CD4-positive, alpha-beta T cell treated with Interleukin-1 beta for 1 hour (primary cell): Measurements from ENCODE around the gene MC4R.
"Not testable (repeated sequence)": the region's sequence is repeated elsewhere in the genome, so short reads cannot be mapped to it uniquely, and the experiment has no call there.

Experiments
- DNase-seq, 2 donors: peaks; one replicate each; pipeline ENCODE4 v3.0.0-alpha.2; 2020 to 2022

Gene MC4R

DNA sequence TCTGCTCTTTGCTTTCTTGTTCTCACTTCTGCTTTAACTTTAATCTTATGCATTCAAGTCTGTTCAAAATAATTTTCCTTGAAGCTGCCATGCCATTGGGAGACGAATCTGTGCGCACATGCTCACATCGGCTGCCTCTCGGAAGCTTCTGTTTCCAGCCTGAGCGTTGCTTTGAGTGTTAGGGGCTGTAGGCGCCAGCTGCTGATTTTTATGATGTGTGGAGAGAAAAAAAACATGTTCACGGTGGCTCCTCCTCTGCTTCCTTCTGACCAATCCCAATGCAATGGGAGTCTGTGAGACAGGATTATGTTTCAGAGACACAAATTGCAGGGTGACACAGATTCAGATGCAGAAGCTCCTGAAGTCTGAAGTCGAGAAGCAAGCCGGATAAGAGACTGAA is at the start of gene MC4R:
Gene MC4R (minus strand): TSS at position 180 of the 400 bp plus-strand sequence. CDS start 426 bp downstream, outside the sequence.
- DNase-seq = no peak

DNA sequence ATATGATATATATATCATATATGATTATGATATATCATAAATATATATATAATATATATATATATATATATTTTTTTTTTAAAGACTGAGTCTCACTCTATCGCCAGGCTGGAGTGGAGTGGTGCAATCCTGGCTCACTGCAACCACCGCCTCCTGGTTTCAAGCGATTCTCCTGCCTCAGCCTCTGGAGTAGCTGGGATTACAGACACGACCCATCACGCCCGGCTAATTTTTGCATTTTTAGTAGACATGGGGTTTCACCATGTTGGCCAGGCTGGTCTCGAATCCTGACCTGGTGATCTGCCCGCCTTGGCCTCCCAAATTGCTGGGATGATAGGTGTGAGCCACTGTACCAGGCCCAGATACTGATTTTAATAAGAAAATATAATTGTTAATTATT is 49.7 kb upstream of the MC4R start:
- not testable (repeated sequence) for DNase-seq

DNA sequence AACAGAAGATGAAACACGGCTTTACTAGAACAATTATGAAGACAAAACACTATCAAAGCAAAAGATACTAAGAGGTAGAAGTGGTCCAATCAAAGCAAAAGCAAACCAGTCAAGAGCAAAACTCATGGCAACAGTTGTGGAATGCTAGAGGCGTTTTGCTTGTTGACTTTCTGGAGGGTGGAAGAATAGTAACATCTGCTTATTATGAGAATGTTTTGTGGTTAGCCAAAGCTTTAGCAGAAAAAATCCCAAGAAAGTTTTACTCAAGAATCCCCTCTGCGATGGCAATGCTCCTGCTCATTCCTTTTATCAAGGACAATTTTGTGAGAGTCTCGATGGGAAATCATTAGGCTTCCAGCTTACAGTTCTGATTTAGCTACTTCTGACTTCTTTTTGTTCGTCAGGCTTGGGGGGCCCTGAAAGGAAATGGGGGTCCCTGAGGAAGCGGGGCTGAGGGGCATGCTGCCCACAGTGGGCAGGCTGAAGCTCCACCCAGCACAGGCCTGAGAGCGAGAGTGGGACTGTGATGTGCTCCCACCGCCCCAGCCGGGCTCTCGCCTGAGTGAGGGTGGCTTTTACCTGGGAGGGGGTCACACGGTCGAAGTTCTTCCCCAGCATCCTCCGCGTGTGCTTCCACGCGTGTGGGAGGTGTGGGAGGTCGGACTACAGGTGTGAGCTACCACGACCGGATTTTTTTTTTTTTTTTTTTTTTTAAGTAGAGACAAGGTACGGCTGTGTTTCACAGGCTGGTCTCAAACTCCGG is 49.0 kb upstream of the MC4R start:
- DNase-seq = no peak

DNA sequence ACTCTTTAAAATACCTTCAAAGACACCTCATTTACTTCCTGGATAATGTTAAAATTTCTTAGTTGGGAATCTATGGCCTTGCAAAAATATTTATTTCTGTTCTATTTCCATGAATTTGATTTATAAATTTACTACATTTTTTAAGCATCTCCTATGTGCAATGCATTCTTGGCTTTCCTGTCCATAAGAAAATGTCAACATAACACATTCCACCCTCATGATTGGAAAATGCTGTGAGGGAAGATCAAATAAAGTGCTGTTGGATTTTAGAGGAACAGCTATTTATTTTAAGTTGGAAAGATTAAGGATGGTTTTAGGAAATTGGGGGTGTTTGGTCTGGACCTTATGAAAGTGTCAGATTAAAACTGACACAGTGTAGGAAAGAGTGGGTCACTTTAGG is 45.4 kb upstream of the MC4R start:
- no peak for DNase-seq

DNA sequence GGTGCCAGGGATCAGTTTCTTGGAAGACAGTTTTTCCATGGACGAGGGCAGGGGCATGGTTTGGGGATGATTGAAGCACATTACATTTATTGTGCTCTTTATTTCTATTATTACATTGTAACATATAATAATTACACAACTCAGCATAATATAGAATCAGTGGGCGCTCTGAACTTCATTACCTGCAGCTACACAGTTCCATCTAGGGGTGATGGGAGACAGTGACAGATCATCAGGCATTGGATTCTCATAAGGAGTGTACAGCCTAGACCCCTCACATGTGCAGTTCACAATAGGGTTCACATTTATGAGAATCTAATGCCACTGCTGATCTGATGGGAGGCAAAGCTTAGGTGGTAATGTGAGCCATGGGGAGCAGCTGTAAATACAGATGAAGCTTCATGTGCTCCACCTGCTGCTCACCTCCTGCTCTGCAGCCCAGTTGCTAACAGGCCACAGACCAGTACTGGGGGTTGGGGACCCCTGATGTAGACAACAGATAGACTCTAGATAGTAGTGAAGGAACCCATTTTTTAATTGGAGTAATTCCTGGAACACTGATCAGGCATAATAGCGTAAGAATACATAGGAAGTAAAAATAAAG is 41.5 kb upstream of the MC4R start:
- no peak for DNase-seq

DNA sequence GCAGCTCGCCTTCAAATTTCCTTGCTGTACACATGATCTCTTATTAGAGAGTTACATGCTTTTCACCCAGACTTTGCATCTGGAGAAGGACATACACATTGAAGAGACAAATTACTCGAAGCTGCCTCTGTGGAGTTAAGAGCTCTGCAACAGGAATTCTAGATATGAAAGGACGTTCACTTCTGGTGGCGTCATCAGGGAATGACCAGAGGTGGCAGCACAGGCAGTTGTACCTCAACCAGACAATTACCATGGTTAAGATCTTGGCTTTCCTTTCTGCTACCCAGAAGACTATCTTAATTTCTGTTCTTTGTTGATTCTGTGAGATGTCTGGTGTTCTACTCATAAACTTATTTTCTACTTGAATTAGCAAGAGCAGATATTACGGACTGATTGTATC is 39.1 kb upstream of the MC4R start:
- DNase-seq = no peak

DNA sequence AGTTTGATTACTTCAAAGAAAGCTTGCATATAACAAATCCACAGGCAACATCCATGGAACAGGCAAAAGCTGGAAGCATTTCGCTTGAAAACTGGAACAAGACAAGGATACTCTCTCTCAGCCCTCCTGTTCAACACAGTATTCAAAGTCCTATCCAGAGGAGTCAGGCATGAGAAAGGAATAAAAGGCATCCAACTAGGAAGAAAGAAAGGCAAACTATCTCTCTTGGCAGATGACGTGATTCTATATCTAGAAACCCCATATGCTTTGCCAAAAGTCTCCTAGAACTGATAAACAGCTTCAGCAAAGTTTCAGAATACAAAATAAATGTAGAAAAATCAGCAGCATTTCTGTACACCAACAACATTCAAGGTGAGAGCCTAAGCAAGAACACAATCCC is 34.1 kb upstream of the MC4R start:
- no peak for DNase-seq

DNA sequence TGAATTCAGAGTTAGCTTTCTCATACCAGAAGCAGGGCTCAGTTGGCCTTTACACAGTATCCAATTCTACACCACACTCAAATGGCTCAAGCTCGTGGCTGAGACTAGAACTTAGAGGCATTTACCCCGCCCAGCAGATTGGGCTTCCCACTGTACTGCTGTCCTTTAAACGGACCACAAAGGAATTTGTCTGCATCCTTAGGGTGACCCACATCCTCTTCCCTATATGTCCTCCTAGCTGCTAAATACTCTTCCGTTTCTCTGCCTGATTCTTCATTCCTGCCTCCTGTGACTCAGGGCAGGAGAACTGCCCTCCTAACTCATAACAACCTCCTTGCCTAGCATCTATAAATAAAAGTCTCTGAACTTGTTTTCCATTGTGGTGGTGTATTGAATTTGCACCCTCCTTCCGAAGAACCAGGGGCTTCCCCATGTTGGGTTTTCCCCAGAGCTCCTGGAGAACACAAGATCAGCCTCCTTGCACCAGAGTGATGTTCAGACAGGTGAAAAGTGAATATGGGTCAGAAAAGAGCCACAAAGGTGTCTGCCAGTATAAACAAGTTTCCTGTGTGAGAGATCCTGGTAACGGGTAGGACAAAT is 32.0 kb upstream of the MC4R start:
- no peak for DNase-seq

DNA sequence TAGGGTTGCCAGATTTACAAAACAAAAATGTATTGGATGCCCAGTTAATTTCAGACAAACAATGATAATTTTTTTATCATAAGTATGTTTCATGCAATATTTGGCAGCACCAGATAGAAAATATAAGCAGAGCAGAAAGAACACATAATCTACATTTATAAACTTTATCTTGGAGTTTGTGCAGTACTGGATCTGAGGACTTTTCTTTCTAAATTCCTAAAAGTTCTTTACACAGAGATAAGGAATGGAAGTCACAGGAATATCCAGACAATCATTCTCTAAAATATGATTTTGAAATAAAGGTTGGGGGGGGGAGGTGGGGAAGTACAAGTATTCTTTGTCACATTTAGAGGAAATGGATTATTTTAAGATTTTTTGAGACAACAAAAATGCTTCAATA is 28.8 kb upstream of the MC4R start:
- no peak for DNase-seq

DNA sequence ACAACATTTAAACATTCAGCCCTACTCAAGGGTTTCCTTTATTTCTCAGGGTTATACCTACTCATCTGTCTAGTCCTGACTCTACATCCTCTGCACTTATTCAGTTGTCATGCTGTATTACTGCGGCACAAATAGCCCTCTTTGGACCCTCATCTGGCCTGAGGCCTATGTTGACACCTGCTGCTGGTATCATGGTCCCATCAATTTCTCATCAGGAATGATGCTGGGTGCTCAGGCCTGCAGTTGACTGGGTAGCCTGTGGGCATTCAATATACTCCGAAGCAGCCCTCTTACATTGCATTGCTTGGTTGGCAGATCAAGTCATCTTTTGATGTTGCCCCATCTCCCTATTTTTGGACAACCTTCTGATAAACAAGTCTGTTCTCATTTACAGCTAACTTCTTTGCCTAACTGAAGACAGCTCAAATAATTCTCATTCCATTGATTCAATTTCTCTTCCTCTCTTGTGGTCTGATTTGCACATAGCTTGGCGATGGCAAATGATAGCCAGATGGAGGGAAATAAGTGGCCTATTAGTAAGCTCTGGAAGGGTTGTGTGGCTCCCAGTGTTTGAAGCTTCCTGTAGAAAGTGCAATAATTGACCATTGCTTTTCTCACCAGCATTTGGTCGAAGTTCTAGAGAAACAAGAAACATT is 19.1 kb upstream of the MC4R start:
- DNase-seq = no peak

DNA sequence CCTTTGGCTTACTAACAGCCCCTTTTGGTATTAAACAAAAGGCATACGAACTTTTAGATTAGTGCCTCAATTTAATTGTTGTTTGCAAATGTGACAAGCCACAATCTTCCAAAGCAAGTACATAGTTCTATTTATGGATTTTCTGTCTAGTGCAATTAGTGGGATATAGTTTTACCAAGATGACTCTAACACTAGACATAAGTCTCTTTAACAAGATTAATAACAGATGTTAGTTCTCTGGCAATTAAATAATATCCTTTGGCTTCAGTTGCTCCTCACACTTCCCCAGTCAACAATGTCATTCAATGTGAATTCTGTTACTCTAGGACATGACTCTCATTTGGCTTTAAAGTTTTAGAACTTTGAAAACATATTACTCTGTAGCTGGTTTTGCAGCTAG is 16.7 kb upstream of the MC4R start:
- no peak for DNase-seq

DNA sequence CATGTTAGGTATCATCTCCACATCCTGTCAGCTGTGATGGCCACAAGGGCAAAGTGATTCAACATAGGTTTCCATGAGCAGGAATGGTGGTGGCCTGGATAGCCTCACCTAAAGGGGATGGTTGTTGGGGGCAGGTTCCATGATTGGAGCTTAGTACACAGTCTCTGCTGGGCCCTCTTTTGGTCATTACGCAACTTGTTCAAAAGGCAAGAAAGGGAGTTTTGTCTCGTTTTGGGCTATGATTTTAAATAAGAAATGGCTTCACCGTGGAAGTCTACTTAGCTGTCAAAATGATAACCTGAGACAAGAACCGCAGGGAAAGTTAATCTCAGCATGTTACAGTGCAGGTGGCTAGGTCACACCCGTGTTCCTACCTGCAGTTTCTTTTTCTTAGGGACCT is 13.1 kb upstream of the MC4R start:
- DNase-seq = no peak

DNA sequence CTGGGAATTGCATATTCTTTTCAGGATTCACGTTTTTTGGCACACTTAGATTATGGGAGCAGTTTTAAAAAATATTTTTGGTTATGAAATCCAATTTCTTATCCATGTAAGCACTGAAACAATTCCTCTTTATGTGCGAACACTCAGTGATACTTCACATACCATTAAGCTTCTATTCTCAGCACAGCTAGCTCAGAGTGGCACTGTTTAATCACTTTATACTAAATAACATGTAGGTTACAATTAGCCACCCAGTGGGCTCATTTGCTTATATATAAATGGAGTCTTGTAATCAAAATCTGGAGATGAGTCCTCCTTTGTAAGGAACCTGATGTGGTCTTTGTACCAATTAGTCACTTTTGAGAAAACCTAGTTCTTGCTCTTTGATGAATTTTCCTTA is 11.3 kb upstream of the MC4R start:
- DNase-seq = no peak

DNA sequence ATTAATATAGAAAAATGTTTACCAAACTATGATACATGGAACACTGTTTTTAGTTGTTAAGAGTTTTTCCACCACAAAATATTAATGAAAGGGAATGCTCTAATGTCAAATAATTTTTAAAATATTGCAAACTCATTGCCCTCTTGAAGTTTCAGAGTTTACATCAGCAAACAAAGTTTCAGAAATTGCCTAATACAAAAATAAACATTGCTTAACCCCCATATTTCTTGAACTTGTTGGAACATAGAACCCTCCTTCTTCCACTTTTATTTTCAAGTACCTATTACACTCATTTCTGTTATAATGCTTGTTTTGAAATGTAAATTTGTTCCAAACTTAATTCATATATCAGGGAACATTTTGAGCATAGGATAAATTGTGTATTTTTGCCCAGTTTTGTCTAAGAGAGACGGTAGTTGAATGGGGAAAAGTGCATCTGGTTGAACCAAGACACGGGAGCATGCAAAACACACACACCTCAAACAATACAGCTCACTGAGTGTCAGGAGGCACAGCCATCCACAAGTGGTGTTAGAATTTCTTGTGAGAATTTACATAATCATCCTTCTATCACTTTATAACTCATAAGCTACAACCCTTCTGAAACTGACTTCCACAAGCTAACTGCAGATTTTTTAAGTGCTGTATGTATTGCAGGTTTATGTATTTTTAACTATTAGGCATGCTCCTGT is 5.3 kb upstream of the MC4R start:
- DNase-seq = no peak

DNA sequence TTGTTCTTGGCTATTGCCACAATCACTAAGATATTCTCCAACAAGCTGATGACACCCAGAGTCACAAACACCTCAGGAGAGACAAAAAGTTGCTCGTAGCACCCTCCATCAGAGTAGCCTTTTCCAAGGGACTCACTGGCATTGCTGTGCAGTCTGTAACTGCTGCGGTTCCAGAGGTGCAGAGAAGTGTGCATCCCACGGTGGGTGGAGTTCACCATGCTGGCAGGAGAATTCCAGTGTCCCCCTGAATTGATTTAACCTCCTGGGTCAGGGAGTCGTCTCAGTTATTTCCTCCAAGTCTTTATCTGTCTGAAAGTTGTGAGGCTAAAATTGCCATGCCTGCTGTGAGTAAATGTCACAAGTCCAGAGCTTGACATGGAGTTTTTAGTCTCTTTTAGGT is 443 bp downstream of the MC4R start:
- DNase-seq = no peak

DNA sequence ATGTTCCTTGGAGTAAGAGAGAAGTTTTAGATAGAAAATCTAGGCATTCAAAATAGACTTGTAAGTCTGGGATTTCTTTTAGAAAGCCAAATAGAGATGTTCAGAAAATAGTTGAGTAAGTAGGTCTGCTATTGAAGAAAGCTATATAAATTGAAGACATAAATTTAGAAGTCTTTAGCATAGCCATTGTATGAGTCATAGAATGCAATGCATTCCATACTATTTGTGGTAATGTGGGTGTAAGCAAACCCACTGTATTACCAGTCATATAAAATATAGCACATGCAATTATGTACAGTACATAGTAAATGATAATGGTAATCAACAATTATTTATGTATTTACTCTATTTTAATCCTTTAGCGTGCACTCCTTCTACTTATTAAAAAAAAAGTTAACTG is 14.1 kb downstream of the MC4R start:
- no peak for DNase-seq

DNA sequence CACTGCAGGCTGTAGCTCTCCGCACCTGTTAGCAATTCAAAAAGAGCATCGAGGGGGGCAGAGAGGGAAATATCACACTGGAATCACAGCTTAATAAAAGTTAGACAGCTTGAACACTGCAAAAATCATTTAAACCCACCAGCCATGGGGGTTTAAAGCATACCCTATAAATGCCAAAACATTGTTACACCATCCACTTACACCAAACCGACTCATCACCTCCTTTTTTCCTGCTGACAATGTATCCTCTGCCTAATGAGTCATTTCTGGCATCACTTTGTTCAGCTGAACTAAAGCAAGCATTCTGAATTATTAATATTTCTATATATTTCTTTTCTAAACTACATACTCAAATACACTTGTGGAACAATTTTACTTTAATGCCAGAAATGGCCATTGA is 21.6 kb downstream of the MC4R start:
- DNase-seq = no peak

DNA sequence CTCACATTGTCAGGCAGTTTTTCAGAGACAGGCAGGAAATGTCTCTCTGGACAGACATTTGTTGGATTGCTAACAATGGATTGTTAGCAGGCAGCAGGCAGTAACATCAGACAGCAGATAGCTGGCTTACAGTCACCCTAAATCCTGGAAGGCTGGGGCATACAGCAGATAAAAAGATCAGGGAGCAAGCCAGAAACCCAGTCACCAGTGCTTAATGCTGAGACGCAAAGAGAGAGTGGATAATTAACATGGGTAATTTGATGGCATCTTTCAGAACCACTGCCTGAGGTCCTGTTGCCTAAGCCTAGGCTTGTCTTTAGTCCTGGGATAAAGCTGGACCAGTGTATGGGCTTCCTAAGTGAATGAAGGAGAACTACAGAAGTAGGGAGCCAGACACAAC is 22.4 kb downstream of the MC4R start:
- no peak for DNase-seq

DNA sequence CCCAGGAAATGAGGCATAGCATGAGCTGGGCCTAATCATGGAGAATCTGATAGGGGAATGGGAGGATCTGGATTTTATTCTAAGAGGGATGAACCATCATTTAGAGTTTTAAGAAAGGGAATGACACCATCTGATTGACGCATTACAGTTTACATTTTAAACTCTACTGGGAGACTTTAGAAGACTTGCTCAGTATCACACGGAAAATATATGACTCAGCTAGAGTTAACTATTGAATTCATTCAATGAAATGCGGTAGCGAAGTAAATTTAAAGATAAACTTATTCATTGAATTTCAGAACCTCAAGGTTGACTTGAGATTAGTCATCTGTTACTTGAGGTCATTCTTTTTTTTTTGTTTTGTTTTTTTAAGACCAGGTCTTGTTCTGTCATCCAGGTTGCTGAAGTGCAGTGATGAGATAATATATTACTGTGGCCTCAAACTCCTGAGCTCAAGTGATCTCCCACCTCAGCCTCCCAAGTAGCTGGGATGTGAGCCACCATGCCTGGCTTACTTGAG is 25.0 kb downstream of the MC4R start:
- no peak for DNase-seq

DNA sequence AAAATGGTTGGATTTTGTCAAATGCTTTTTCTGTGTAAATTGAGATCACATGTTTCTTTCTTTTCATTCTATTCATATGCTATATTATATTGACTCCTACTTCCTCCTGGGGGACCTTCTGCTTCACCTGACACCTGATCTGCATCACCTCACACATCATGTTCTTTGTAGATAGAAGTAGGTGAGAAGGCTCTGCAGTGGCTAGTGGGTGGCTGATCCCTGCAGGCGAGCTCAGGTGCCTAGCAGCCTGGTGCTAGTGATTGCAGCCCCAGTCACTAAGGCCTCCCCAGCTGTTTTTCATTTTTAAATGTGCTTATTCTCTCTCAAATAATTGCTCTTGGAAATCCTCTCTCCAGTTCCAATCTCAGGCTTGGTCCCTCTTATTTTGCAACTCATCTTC is 33.6 kb downstream of the MC4R start:
- DNase-seq = no peak

DNA sequence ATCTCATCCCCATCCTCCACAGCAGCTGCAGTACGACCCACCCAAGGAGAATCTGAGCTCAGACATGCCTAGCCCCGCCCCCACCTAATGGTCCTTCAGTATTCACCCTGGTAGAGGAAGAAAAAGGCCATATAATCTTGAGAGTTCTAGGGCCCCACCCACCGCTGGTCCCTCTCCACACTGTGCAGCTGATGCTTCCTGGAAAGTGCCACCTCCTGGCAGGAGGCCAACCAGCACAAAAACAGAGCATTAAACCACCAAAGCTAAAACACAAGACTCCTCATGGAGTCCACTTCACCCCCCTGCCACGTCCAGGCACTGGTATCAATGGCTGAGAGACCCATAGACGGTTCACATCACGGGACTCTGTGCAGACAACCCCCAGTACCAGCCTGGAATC is 40.7 kb downstream of the MC4R start:
- DNase-seq = no peak

DNA sequence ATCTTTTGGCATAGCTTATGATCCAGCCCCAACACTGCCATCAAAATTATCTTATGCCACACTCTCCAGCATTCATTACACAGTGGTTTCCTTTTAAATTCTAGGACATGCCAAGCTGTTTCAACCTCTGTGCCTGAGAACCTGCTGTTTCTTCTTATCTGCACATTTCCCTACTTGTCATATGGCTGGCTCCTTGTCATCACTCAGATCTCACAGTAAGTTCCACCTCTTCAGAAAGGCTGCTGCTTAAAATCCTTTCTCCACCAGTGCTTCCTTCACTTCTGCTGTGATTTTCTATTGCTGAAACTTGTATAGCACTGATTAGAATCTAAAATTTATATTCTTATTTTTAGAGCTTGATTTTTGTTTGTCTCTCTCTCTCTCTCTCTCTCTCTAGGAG is 43.4 kb downstream of the MC4R start:
- no peak for DNase-seq

DNA sequence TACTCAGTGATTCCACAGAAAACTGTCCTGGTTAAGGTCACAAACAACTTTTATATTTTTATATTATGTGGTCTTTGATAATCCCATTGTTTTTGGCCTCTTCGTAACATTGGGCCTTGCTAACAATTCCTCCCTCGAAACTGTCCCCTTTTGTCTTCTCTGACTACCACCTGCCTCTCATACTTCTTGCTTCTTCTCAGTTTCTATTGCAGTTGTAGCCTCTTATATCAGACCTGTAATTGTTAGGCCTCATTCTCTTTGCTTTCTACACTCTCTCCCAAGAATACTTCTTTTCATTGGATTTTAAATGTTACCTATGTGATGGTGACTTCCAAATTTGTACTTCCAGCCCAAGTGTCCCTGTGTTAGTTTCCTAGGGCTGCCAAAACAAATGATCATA is 44.7 kb downstream of the MC4R start:
- no peak for DNase-seq
